ENCODE data around the gene ZNF227. TPM values are rescaled to one million over a fixed set of nuclear protein-coding genes. Genes with fewer than 3 reads are reported as not detected.

Gene ZNF227
- total and polyA plus RNA-seq, 8 donors = 2.9 to 9.7 (median 7.2) TPM

GRCh38 chr19:44278181-44278690, 65.9 kb downstream of the ZNF227 start:
- Histone ChIP-seq H3K4me1 (no peaks in the 10 kb centered on the region), H3K27me3 (no peaks in the 10 kb centered on the region), H3K4me3 (no peak overlapping the region), H3K9me3 (no peaks in the 10 kb centered on the region), H3K27ac (no peak overlapping the region), H3K36me3 (no peaks in the 10 kb centered on the region)
- ATAC-seq = no peak
- intact Hi-C loops (cut with DNase I) = no loop called here
- DNase-seq = no peak
- no peak for TF ChIP-seq CTCF (IDR thresholded peaks at IDR 0.05)
- FAIRE-seq = no peak
- WGBS, 2 donors = 86 to 97% methylated on average over 4 of the region's 4 CpGs

- no peak for DNase-seq
- Histone ChIP-seq H3K9me3 (no peaks in the 10 kb centered on the region), H3K27me3 (no peaks in the 10 kb centered on the region), H3K36me3 (no peaks in the 10 kb centered on the region), H3K4me1 (no peaks in the 10 kb centered on the region), H3K4me3 (no peak overlapping the region), H3K27ac (no peak overlapping the region)
- 84 to 89% methylated on average over 10 of the region's 10 CpGs for WGBS, 2 donors
- intact Hi-C loops (cut with DNase I) = no loop called here
- no peak for FAIRE-seq
- ATAC-seq = no peak
- TF ChIP-seq CTCF (IDR thresholded peaks at IDR 0.05) = no peak
Measured at GRCh38 chr19:44280916-44281315, 68.6 kb downstream of the ZNF227 start.

- no peaks in the 10 kb centered on the region for H3K27me3 ChIP-seq
- no peak for ATAC-seq
- no peaks in the 10 kb centered on the region for H3K4me1 ChIP-seq
- DNase-seq = no peak
- intact Hi-C loops (cut with DNase I) = no loop called here
- H3K36me3 ChIP-seq = peaks cover 0 to 7% (median 5%) of the 10 kb centered on the region in 3 donors
- FAIRE-seq = no peak
- WGBS, 2 donors = 77 to 88% methylated on average over 3 of the region's 3 CpGs
- H3K4me3 ChIP-seq = no peak overlapping the region
- no peak for TF ChIP-seq CTCF (IDR thresholded peaks at IDR 0.05)
- H3K27ac ChIP-seq = no peak overlapping the region
- no peaks in the 10 kb centered on the region for H3K9me3 ChIP-seq
Measured at GRCh38 chr19:44282846-44283245, 70.5 kb downstream of the ZNF227 start.

- intact Hi-C loops (cut with DNase I) = no loop called here
- H3K27ac ChIP-seq = no peak overlapping the region
- TF ChIP-seq CTCF (IDR thresholded peaks at IDR 0.05) = no peak
- H3K4me1 ChIP-seq = no peaks in the 10 kb centered on the region
- FAIRE-seq (no peak), ATAC-seq (no peak), DNase-seq (no peak)
- no peaks in the 10 kb centered on the region for H3K27me3 ChIP-seq
- peaks cover 0 to 24% (median 8%) of the 10 kb centered on the region in 3 donors for H3K36me3 ChIP-seq
- no peak overlapping the region for H3K4me3 ChIP-seq
- no peaks in the 10 kb centered on the region for H3K9me3 ChIP-seq
- WGBS, 2 donors = 76 to 88% methylated on average over 4 of the region's 4 CpGs
Measured at GRCh38 chr19:44284968-44285367, 72.6 kb downstream of the ZNF227 start.

Other genes with a start within 250 kb of the ZNF227 start
- gene ZNF155, start 228.3 kb upstream of the ZNF227 start, total RNA-seq = 1 to 10 TPM; 1.2 to 5.2 (median 2.9) TPM
- 1 to 10 TPM; 2.9 to 7.3 TPM for gene ZNF155, start 228.3 kb upstream of the ZNF227 start, polyA plus RNA-seq
- 1 to 10 TPM in 5 of 6 donors, under 1 TPM in 1; 0.79 to 2.9 (median 2.0) TPM for gene ZNF230, start 209.6 kb upstream of the ZNF227 start, total RNA-seq
- gene ZNF230, start 209.6 kb upstream of the ZNF227 start, polyA plus RNA-seq = 1 to 10 TPM in 1 of 2 donors, under 1 TPM in 1; 0.84 to 1.9 TPM
- 1 to 10 TPM; 1.2 to 1.7 (median 1.5) TPM for gene ZNF222, start 187.2 kb upstream of the ZNF227 start, total RNA-seq
- 1 to 10 TPM; 1.3 to 3.6 TPM for gene ZNF222, start 187.2 kb upstream of the ZNF227 start, polyA plus RNA-seq
- gene ZNF223, start 160.5 kb upstream of the ZNF227 start, total RNA-seq = 1 to 10 TPM in 5 of 6 donors, under 1 TPM in 1; 0.95 to 4.7 (median 1.7) TPM
- gene ZNF223, start 160.5 kb upstream of the ZNF227 start, polyA plus RNA-seq = 1 to 10 TPM; 2.5 to 4.4 TPM
- gene ZNF284, start 140.4 kb upstream of the ZNF227 start, total RNA-seq = 1 to 10 TPM in 1 of 6 donors, under 1 TPM in 5; 0.42 to 1.9 (median 0.85) TPM
- under 1 TPM; 0.53 to 0.92 TPM for gene ZNF284, start 140.4 kb upstream of the ZNF227 start, polyA plus RNA-seq
- 10 to 100 TPM in 4 of 6 donors, 1 to 10 TPM in 2; 5.4 to 16.4 (median 10.2) TPM for gene ZNF224, start 118.2 kb upstream of the ZNF227 start, total RNA-seq
- gene ZNF224, start 118.2 kb upstream of the ZNF227 start, polyA plus RNA-seq = 10 to 100 TPM; 11.9 to 22.6 TPM
- gene ZNF225, start 99.1 kb upstream of the ZNF227 start, total RNA-seq = 1 to 10 TPM; 1.5 to 3.9 (median 1.8) TPM
- gene ZNF225, start 99.1 kb upstream of the ZNF227 start, polyA plus RNA-seq = 1 to 10 TPM; 1.0 to 1.8 TPM
- gene ZNF234, start 71.0 kb upstream of the ZNF227 start, total RNA-seq = 1 to 10 TPM; 2.0 to 7.2 (median 4.1) TPM
- 1 to 10 TPM; 2.2 to 2.9 TPM for gene ZNF234, start 71.0 kb upstream of the ZNF227 start, polyA plus RNA-seq
- gene ZNF226, start 47.4 kb upstream of the ZNF227 start, total RNA-seq = 10 to 100 TPM in 1 of 6 donors, 1 to 10 TPM in 5; 4.8 to 11.7 (median 6.2) TPM
- 10 to 100 TPM in 1 of 2 donors, 1 to 10 TPM in 1; 5.7 to 12.8 TPM for gene ZNF226, start 47.4 kb upstream of the ZNF227 start, polyA plus RNA-seq
- gene ZNF233, start 47.4 kb downstream of the ZNF227 start, total RNA-seq = under 1 TPM; 0.20 to 0.75 (median 0.30) TPM
- under 1 TPM; 0.30 to 0.49 TPM for gene ZNF233, start 47.4 kb downstream of the ZNF227 start, polyA plus RNA-seq
- 1 to 10 TPM in 5 of 6 donors, under 1 TPM in 1; 0.82 to 3.7 (median 1.5) TPM for gene ZNF235, start 92.5 kb downstream of the ZNF227 start, total RNA-seq
- gene ZNF235, start 92.5 kb downstream of the ZNF227 start, polyA plus RNA-seq = 1 to 10 TPM; 1.5 to 1.9 TPM
- 1 to 10 TPM; 1.6 to 4.4 (median 2.5) TPM for gene ZNF112, start 144.1 kb downstream of the ZNF227 start, total RNA-seq
- 1 to 10 TPM in 1 of 2 donors, under 1 TPM in 1; 0.99 to 2.8 TPM for gene ZNF112, start 144.1 kb downstream of the ZNF227 start, polyA plus RNA-seq
- 1 to 10 TPM in 4 of 6 donors, under 1 TPM in 2; 0.67 to 3.2 (median 1.2) TPM for gene ZNF285, start 189.1 kb downstream of the ZNF227 start, total RNA-seq
- 1 to 10 TPM in 1 of 2 donors, under 1 TPM in 1; 0.80 to 1.9 TPM for gene ZNF285, start 189.1 kb downstream of the ZNF227 start, polyA plus RNA-seq
- gene ZNF229, start 235.9 kb downstream of the ZNF227 start, total RNA-seq = 1 to 10 TPM; 1.6 to 5.4 (median 3.2) TPM
- gene ZNF229, start 235.9 kb downstream of the ZNF227 start, polyA plus RNA-seq = 1 to 10 TPM; 1.0 to 1.8 TPM

All from pancreas (tissue), 10 donors.